22Rv1 (cell line): ENCODE data around the gene MTNR1A.

Experiments
- H3K27ac ChIP-seq: fragments of 450-650 bp; 2 replicates; pipeline ENCODE4 v1.5.1; 2017
- CTCF ChIP-seq: fragments of 450-650 bp; IDR thresholded peaks from 2 replicates; pipeline ENCODE4 v1.5.1; 2017; ENCODE audit warnings: mild to moderate bottlenecking
- ZFX ChIP-seq: fragments of 450-650 bp; IDR thresholded peaks from 2 replicates; pipeline ENCODE4 v1.6.1; 2017; ENCODE audit warnings: antibody characterized with exemption, borderline replicate concordance

MTNR1A gene

GRCh38 chr4:186596346-186596745, 41.0 kb upstream of the MTNR1A start:
- no peak overlapping the region for H3K27ac ChIP-seq
- no peak for TF ChIP-seq ZFX
- TF ChIP-seq CTCF: no peak

GRCh38 chr4:186593587-186593973, 38.2 kb upstream of the MTNR1A start:
- H3K27ac ChIP-seq: no peak overlapping the region
- TF ChIP-seq CTCF (no peak), ZFX (no peak)

- TF ChIP-seq CTCF (no peak), ZFX (no peak)
Observed at GRCh38 chr4:186592966-186593586, 37.7 kb upstream of the MTNR1A start.

GRCh38 chr4:186592445-186592844, 37.1 kb upstream of the MTNR1A start:
- H3K27ac ChIP-seq: no peak overlapping the region
- TF ChIP-seq ZFX (no peak), CTCF (no peak)

More at GRCh38 chr4:186592966-186593586, 37.7 kb upstream of the MTNR1A start:
- no peak overlapping the region for H3K27ac ChIP-seq

- TF ChIP-seq ZFX (no peak), CTCF (no peak)
- no peak overlapping the region for H3K27ac ChIP-seq
Observed at GRCh38 chr4:186591651-186592050, 36.3 kb upstream of the MTNR1A start.

- H3K27ac ChIP-seq: no peak overlapping the region
- TF ChIP-seq ZFX (no peak), CTCF (no peak)
Observed at GRCh38 chr4:186588503-186588902, 33.1 kb upstream of the MTNR1A start.

- TF ChIP-seq ZFX (no peak), CTCF (peak; percentile 86)
- no peak overlapping the region for H3K27ac ChIP-seq
Observed at GRCh38 chr4:186587416-186588018, 32.1 kb upstream of the MTNR1A start.
